Mammary epithelial cell (primary cell): ENCODE measurements around the gene FXYD2.

Experiments used
- EZH2 ChIP-seq: IDR thresholded peaks from 2 replicates; pipeline ENCODE4 v1.6.1; 2012; ENCODE audit warnings: low read length, inconsistent platforms, borderline replicate concordance
- TF ChIP-seq, protein P1 (sequence below), 2 donors: IDR thresholded peaks in 1 of 2; conservative IDR thresholded peaks in 1 of 2; 2 replicates each; pipeline ENCODE4 v1.5.1; 2011 to 2012; ENCODE audit warnings: inconsistent platforms in 2 of 2, low read length in 2 of 2, mild to moderate bottlenecking in 2 of 2, control low read depth in 1 of 2, low read depth in 1 of 2; ENCODE audit not compliant: insufficient read depth in 1 of 2; ENCODE audit errors: extremely low read depth in 1 of 2

DNA sequence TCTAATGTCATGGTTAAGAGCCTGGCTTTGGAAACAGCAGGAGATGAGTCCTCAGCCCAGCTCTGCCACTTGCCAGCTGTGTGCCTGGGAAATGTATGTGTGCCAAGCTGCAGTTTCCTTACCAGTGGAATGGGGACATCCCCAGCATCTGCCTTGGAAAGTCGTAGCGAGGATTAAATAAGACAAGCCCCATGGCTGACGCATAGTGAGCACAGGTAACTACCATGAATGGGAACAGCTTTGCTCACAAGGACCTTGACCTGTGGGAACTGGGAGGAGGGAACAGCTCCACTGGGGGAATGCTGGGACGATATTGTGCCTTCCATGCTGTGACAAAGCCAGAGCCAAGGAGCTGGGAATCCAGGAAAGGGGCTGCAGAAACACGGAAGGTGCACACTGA lies 24.9 kb downstream of the FXYD2 start:
- TF ChIP-seq, protein P1, sequence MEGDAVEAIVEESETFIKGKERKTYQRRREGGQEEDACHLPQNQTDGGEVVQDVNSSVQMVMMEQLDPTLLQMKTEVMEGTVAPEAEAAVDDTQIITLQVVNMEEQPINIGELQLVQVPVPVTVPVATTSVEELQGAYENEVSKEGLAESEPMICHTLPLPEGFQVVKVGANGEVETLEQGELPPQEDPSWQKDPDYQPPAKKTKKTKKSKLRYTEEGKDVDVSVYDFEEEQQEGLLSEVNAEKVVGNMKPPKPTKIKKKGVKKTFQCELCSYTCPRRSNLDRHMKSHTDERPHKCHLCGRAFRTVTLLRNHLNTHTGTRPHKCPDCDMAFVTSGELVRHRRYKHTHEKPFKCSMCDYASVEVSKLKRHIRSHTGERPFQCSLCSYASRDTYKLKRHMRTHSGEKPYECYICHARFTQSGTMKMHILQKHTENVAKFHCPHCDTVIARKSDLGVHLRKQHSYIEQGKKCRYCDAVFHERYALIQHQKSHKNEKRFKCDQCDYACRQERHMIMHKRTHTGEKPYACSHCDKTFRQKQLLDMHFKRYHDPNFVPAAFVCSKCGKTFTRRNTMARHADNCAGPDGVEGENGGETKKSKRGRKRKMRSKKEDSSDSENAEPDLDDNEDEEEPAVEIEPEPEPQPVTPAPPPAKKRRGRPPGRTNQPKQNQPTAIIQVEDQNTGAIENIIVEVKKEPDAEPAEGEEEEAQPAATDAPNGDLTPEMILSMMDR (conservative IDR thresholded peaks at IDR 0.05 in 1 of 2, IDR thresholded peaks at IDR 0.05 in 1 of 2; ENCODE audit: extremely low read depth in 1 of 2, insufficient read depth in 1 of 2, low read depth in 1 of 2, low read length in 2 of 2), result no peak
- TF ChIP-seq EZH2, result no peak
